Fibroblast of lung (primary cell): ENCODE measurements around the gene DNMT1. TPM values are rescaled to one million over a fixed set of nuclear protein-coding genes. Genes with fewer than 3 reads are reported as not detected.
"Not testable (repeated sequence)": the region's sequence is repeated elsewhere in the genome, so short reads cannot be mapped to it uniquely, and the experiment has no call there.

ENCODE experiments used
- DNase-seq, 2 donors: peaks; one replicate each; pipeline versions ENCODE4 v3.0.0 to v3.0.0-alpha.2; 2010; ENCODE audit warnings: low read depth in 2 of 2
- H2AFZ ChIP-seq: 2 replicates; pipeline ENCODE4 v1.5.1; 2012; ENCODE audit warnings: low read length, control low read depth, inconsistent platforms
- H3K27ac ChIP-seq: 2 replicates; pipeline ENCODE4 v1.5.1; 2011; ENCODE audit warnings: low read length, control low read depth; ENCODE audit not compliant: insufficient read depth
- H3K27me3 ChIP-seq: 2 replicates; pipeline ENCODE4 v1.5.1; 2011; ENCODE audit warnings: mild to moderate bottlenecking, low read length; ENCODE audit not compliant: control insufficient read depth, insufficient read depth
- H3K36me3 ChIP-seq: 2 replicates; pipeline ENCODE4 v1.5.1; 2011; ENCODE audit warnings: low read length; ENCODE audit not compliant: control insufficient read depth, insufficient read depth
- H3K4me1 ChIP-seq: 2 replicates; pipeline ENCODE4 v1.5.1; 2011; ENCODE audit warnings: low read length; ENCODE audit not compliant: control insufficient read depth, insufficient read depth; ENCODE audit errors: extremely low read depth
- H3K4me2 ChIP-seq: 2 replicates; pipeline ENCODE4 v1.5.1; 2011; ENCODE audit warnings: low read length, control low read depth; ENCODE audit not compliant: insufficient read depth; ENCODE audit errors: extremely low read depth
- H3K4me3 ChIP-seq, 4 experiments: fragments of 200-600 bp in 1 of 4; sonication (generic) in 1 of 4; replicated peaks in 1 of 4; 2 replicates each; pipeline ENCODE4 v1.5.1; 2011 to 2016; ENCODE audit warnings: low read length in 4 of 4, low read depth in 3 of 4, mild to moderate bottlenecking in 3 of 4, control low read depth in 2 of 4, inconsistent platforms in 1 of 4, mixed read lengths in 1 of 4; ENCODE audit not compliant: insufficient read depth in 1 of 4; ENCODE audit errors: control extremely low read depth in 1 of 4
- H3K79me2 ChIP-seq: 2 replicates; pipeline ENCODE4 v1.5.1; 2012; ENCODE audit warnings: mild to moderate bottlenecking, low read length, inconsistent platforms; ENCODE audit not compliant: control insufficient read depth, insufficient read depth
- H3K9ac ChIP-seq: 2 replicates; pipeline ENCODE4 v1.5.1; 2011; ENCODE audit warnings: mild to moderate bottlenecking, low read length, control low read depth; ENCODE audit not compliant: insufficient read depth
- H3K9me3 ChIP-seq: 2 replicates; pipeline ENCODE4 v1.5.1; 2012; ENCODE audit warnings: low read depth, low read length; ENCODE audit not compliant: control insufficient read depth, insufficient read depth
- H4K20me1 ChIP-seq: 2 replicates; pipeline ENCODE4 v1.5.1; 2011; ENCODE audit warnings: low read length; ENCODE audit not compliant: control insufficient read depth, insufficient read depth; ENCODE audit errors: extremely low read depth
- CTCF ChIP-seq, 2 donors: IDR thresholded peaks in 1 of 2; conservative IDR thresholded peaks in 1 of 2; 1 replicate in 1 of 2; 2 replicates in 1 of 2; pipeline ENCODE4 v1.5.1; 2011 to 2012; ENCODE audit warnings: low read length in 2 of 2, control low read depth in 1 of 2, inconsistent platforms in 1 of 2, low read depth in 1 of 2, mild to moderate bottlenecking in 1 of 2
- EZH2 ChIP-seq: IDR thresholded peaks from 2 replicates; pipeline ENCODE4 v1.5.1; 2012; ENCODE audit warnings: low read length, control low read depth, mild to moderate bottlenecking; ENCODE audit errors: missing control alignments
- polyA plus RNA-seq, 2 donors: library from polyadenylated mRNA; depleted of rRNA in 1 of 2; stranded (reverse) in 1 of 2; unstranded in 1 of 2; fragments of >200 nt; gene quantifications; 2 replicates each; pipeline ENCODE4 v1.2.1, GENCODE V29; 2011 to 2012; ENCODE audit warnings: missing spikeins in 1 of 2
- total RNA-seq: library from RNA; depleted of rRNA; stranded (reverse); fragments of >200 nt; gene quantifications from 2 replicates; pipeline ENCODE4 v1.2.1, GENCODE V29; 2014

Gene DNMT1
- total and polyA plus RNA-seq, 2 donors (not counting 1 experiment from before 2014, with no cell fraction given): 33.7 to 36.7 TPM

GRCh38 chr19:10201176-10201575, 6.4 kb upstream of the DNMT1 start:
- no peak for DNase-seq
- Histone ChIP-seq H3K4me3 (no peak overlapping the region), H3K27me3 (no peaks in the 10 kb centered on the region), H3K36me3 (no peaks in the 10 kb centered on the region), H3K27ac (no peak overlapping the region), H3K9ac (no peak overlapping the region), H3K79me2 (no peaks in the 10 kb centered on the region), H3K9me3 (no peaks in the 10 kb centered on the region), H4K20me1 (no peaks in the 10 kb centered on the region), H3K4me2 (no peak overlapping the region), H2AFZ (no peak overlapping the region), H3K4me1 (no peaks in the 10 kb centered on the region)
- TF ChIP-seq CTCF (conservative IDR thresholded peaks at IDR 0.05 in 1 of 2, IDR thresholded peaks at IDR 0.05 in 1 of 2; ENCODE audit: low read depth in 1 of 2, low read length in 2 of 2): no peak
- TF ChIP-seq EZH2: no peak

GRCh38 chr19:10200101-10200500, 5.3 kb upstream of the DNMT1 start:
- not testable (repeated sequence) for H3K27ac ChIP-seq, H3K4me3 ChIP-seq, H2AFZ ChIP-seq, H3K27me3 ChIP-seq, H3K4me2 ChIP-seq, DNase-seq, H3K79me2 ChIP-seq, H3K36me3 ChIP-seq, H3K9me3 ChIP-seq, H3K4me1 ChIP-seq, H4K20me1 ChIP-seq, H3K9ac ChIP-seq

DNA sequence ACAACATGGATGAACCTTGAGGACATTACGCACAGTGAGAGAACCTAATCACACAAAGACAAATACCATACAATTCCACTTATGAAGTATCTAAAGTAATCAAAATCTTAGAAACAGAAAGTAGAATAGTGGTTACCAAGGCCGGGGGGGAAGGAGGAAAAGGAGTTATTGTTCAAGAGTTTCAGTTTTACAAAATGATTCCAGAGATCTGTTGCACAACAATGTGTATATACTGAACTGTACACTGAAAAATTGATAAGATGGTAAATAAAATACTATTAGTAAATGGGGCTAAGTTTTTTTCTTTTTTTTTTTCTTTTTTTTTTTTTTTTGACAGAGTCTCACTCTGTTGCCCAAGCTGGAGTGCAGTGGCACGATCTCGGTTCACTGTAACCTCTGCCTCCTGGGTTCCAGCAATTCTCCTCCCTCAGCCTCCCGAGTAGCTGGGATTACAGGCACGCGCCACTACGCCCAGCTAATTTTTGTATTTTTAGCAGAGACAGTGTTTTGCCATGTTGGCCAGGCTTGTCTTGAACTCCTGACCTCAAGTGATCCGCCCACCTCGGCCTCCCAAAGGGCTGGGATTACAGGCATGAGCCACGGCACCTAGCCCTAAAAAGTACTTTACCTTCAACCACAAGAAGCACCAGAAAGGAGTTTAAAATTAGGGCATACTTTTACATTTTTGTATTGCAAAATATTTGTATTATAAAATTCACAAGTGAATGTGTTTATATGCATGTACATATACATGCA, 4.3 kb upstream of the DNMT1 start:
- not testable (repeated sequence) for H3K36me3 ChIP-seq, H3K79me2 ChIP-seq, H3K4me1 ChIP-seq, H4K20me1 ChIP-seq, H3K4me3 ChIP-seq, H3K27me3 ChIP-seq, DNase-seq, H3K4me2 ChIP-seq, H3K27ac ChIP-seq, H2AFZ ChIP-seq, H3K9ac ChIP-seq, H3K9me3 ChIP-seq

DNA sequence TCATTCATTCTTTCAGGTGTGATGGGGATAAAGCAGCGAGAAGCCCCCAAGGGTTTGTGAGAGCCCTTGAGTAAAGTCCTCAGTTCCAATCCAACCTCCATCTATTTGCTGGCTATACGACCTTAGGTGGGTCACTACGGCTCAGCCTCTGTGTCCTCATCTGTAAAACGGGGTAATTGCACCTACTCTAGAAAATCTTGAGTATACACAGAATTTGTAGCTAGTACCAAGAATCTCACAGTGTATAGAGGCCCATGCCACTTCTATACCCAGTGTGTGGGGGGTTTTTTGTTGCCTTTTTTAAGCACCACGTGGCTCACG, 406 bp upstream of the DNMT1 start:
- peak overlapping the region; percentile 80 for H3K4me2 ChIP-seq
- H3K9ac ChIP-seq: no peak overlapping the region

More for the DNA sequence above, 406 bp upstream of the DNMT1 start:
- peak overlapping the region; percentile 42 for H3K27ac ChIP-seq
- peaks cover 12% of the 10 kb centered on the region for H3K4me1 ChIP-seq
- peak overlapping the region; percentile 76 to 99 (median 88) for H3K4me3 ChIP-seq
- no peak for DNase-seq
- H3K36me3 ChIP-seq: no peaks in the 10 kb centered on the region
- peak overlapping the region; percentile 88 for H2AFZ ChIP-seq
- no peaks in the 10 kb centered on the region for H4K20me1 ChIP-seq
- H3K27me3 ChIP-seq: no peaks in the 10 kb centered on the region
- peaks cover 38% of the 10 kb centered on the region for H3K79me2 ChIP-seq
- H3K9me3 ChIP-seq: no peaks in the 10 kb centered on the region
- TF ChIP-seq EZH2: no peak
- TF ChIP-seq CTCF (conservative IDR thresholded peaks at IDR 0.05 in 1 of 2, IDR thresholded peaks at IDR 0.05 in 1 of 2; ENCODE audit: low read depth in 1 of 2, low read length in 2 of 2): no peak
